DND-41 (cell line): ENCODE data around the gene NTN1.

Experiments used
- ATAC-seq: fragments of 200-7000 bp; cut with Tn5 transposase; 3 replicates; pipeline ENCODE4 v1.9.1; 2021; ENCODE audit warnings: low read depth; ENCODE audit not compliant: insufficient read depth
- DNase-seq: peaks from one replicate; pipeline ENCODE4 v3.0.0-alpha.2; 2020
- H2AFZ ChIP-seq: 2 replicates; pipeline ENCODE4 v1.6.0; 2012; ENCODE audit warnings: low read depth, low read length
- H3K27ac ChIP-seq: 2 replicates; pipeline ENCODE4 v1.5.1; 2012; ENCODE audit warnings: low read length, inconsistent platforms
- H3K27me3 ChIP-seq: fragments of 200-600 bp; sonication (generic); 2 replicates; pipeline ENCODE4 v1.6.0; 2012; ENCODE audit warnings: low read length, mild to moderate bottlenecking, inconsistent platforms; ENCODE audit not compliant: insufficient read depth, poor library complexity
- H3K36me3 ChIP-seq: 2 replicates; pipeline ENCODE4 v1.5.1; 2012; ENCODE audit warnings: low read length, inconsistent platforms; ENCODE audit not compliant: insufficient read depth
- H3K4me1 ChIP-seq: 2 replicates; pipeline ENCODE4 v1.5.1; 2012; ENCODE audit warnings: mild to moderate bottlenecking, low read length; ENCODE audit not compliant: insufficient read depth
- H3K4me2 ChIP-seq: 2 replicates; pipeline ENCODE4 v1.6.0; 2012; ENCODE audit warnings: mild to moderate bottlenecking, moderate library complexity, low read length, inconsistent platforms; ENCODE audit not compliant: insufficient read depth
- H3K4me3 ChIP-seq, 2 experiments: fragments of 200-600 bp in 1 of 2; shearing (Covaris generic) in 1 of 2; 2 replicates each; pipeline ENCODE4 v1.5.1; 2012 to 2016; ENCODE audit warnings: inconsistent platforms in 2 of 2, low read length in 2 of 2, mild to moderate bottlenecking in 2 of 2, low read depth in 1 of 2, moderate library complexity in 1 of 2
- H3K79me2 ChIP-seq: 2 replicates; pipeline ENCODE4 v1.6.0; 2012; ENCODE audit warnings: low read length, inconsistent platforms; ENCODE audit not compliant: insufficient read depth
- H3K9ac ChIP-seq: 2 replicates; pipeline ENCODE4 v1.6.0; 2012; ENCODE audit warnings: low read depth, mild to moderate bottlenecking, inconsistent platforms, low read length, moderate library complexity
- H3K9me3 ChIP-seq: 2 replicates; pipeline ENCODE4 v1.5.1; 2012; ENCODE audit warnings: low read length, moderate library complexity, mild to moderate bottlenecking, inconsistent platforms; ENCODE audit not compliant: insufficient read depth, severe bottlenecking
- H4K20me1 ChIP-seq: 2 replicates; pipeline ENCODE4 v1.6.0; 2012; ENCODE audit warnings: low read length; ENCODE audit not compliant: insufficient read depth
- CTCF ChIP-seq: IDR thresholded peaks from 2 replicates; pipeline ENCODE4 v1.5.1; 2012; ENCODE audit warnings: borderline replicate concordance, low read length, moderate library complexity, mild to moderate bottlenecking; ENCODE audit not compliant: poor library complexity, severe bottlenecking; ENCODE audit errors: extremely low read depth
- EZH2 ChIP-seq: IDR thresholded peaks from 3 replicates; pipeline ENCODE4 v1.6.1; 2012; ENCODE audit warnings: borderline replicate concordance, low read depth, mild to moderate bottlenecking, moderate library complexity, low read length, inconsistent platforms; ENCODE audit not compliant: severe bottlenecking

NTN1 gene

GRCh38 chr17:9244066-9245052, 223.0 kb downstream of the NTN1 start:
- no peak overlapping the region for H3K4me2 ChIP-seq

DNA sequence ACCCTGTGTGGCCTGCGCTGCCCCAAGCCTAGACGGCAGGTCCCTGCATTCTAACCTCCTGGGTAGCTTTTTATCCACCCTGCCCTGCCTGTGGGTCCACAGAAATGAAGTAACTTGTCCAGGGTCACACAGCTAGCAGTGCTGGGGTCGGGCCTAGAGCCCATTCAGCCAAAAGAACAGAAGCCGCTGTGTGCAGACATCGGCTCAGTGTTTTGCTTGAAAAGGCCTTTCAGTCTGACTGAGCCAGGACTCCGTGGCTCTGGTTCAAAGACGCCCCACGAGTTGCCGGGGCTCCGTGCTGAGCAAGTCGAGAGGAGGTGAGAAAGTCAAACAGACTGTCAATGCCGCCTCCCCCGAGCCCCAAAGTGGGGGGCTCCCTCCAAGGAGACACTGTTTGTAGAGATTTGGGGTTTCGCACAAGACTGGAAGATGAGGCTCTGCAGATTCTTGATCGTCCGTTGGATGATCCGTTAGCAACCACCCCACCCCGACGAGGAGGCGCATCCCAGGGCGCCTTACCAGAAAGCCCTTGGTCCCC, 226.2 kb downstream of the NTN1 start:
- Histone ChIP-seq H3K79me2 (no peaks in the 10 kb centered on the region), H4K20me1 (no peaks in the 10 kb centered on the region; the same call in none of the 2 replicates), H3K9me3 (no peaks in the 10 kb centered on the region), H3K4me1 (no peaks in the 10 kb centered on the region), H3K4me2 (no peak overlapping the region), H3K27me3 (no peaks in the 10 kb centered on the region), H3K4me3 (no peak overlapping the region), H3K9ac (no peak overlapping the region), H3K36me3 (no peaks in the 10 kb centered on the region), H2AFZ (no peak overlapping the region), H3K27ac (no peak overlapping the region)
- DNase-seq (no peak), ATAC-seq (no peak)
- TF ChIP-seq CTCF (no peak), EZH2 (no peak)

More at GRCh38 chr17:9244066-9245052, 223.0 kb downstream of the NTN1 start:
- Histone ChIP-seq H3K79me2 (no peaks in the 10 kb centered on the region), H3K9me3 (no peaks in the 10 kb centered on the region), H4K20me1 (no peaks in the 10 kb centered on the region; the same call in none of the 2 replicates), H3K27ac (no peak overlapping the region), H3K4me1 (no peaks in the 10 kb centered on the region), H3K4me3 (no peak overlapping the region), H3K27me3 (no peaks in the 10 kb centered on the region), H2AFZ (no peak overlapping the region), H3K36me3 (no peaks in the 10 kb centered on the region), H3K9ac (no peak overlapping the region)
- ATAC-seq (no peak), DNase-seq (no peak)
- TF ChIP-seq CTCF (no peak), EZH2 (no peak)

DNA sequence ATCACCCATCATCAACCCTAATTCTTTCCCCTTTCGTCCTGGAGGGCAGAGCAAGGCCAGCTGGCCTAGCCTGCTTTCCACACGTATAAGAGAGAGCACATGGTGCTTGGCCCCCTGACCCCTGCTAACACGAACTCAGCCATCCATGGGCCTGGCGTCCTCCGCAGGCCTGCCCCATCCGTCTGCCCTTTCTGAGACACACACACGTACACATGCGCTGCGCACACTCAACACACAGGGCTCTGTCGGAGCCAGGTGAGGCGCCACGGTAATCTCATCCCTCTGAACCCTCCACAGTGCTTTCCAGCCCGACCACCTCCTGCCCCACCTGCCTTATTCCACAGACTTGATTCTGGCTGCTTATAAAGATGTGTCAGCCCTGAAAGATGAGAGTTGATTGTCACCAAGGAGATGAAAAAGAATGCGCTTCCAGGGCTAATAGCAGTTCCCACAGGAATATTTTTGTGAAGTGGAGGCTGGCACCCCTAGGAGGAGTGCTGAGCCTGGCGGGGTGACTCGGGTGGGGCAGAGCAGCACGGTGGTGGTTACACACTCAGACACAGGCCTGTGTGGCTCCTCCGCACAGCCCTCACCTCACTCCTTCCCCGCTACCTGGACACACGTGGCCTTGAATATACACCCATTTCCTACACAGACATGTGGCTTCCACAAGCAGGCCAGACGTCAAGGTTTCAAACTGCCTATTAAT, 228.1 kb downstream of the NTN1 start:
- TF ChIP-seq CTCF, result no peak
- TF ChIP-seq EZH2, result no peak

More for the DNA sequence above, 228.1 kb downstream of the NTN1 start:
- no peaks in the 10 kb centered on the region for H3K79me2 ChIP-seq
- ATAC-seq, result no peak
- H3K9ac ChIP-seq, result no peak overlapping the region
- H3K4me3 ChIP-seq, result no peak overlapping the region
- no peaks in the 10 kb centered on the region for H3K9me3 ChIP-seq
- no peaks in the 10 kb centered on the region for H3K36me3 ChIP-seq
- DNase-seq, result no peak
- H3K4me2 ChIP-seq, result no peak overlapping the region
- no peaks in the 10 kb centered on the region; the same call in 1 of the 2 replicates for H4K20me1 ChIP-seq
- H2AFZ ChIP-seq, result no peak overlapping the region
- no peak overlapping the region for H3K27ac ChIP-seq
- H3K27me3 ChIP-seq, result no peaks in the 10 kb centered on the region
- H3K4me1 ChIP-seq, result no peaks in the 10 kb centered on the region
